Liver (tissue), 9 donors: Measurements from ENCODE around the gene CTXND1. TPM values are rescaled to one million over a fixed set of nuclear protein-coding genes. Genes with fewer than 3 reads are reported as not detected.

Experiments used
- DNase-seq: peaks from one replicate; pipeline ENCODE4 v3.0.0-alpha.2; 2017; ENCODE audit warnings: low spot score
- H3K27ac ChIP-seq, 2 donors: one replicate each; pipeline ENCODE4 v1.7.0; 2013; ENCODE audit warnings: inconsistent platforms in 2 of 2, low read length in 2 of 2, control low read depth in 1 of 2, low read depth in 1 of 2, mild to moderate bottlenecking in 1 of 2
- H3K27me3 ChIP-seq, 4 donors: one replicate each; pipeline versions ENCODE4 v1.6.1 to v1.7.0; 2013; ENCODE audit warnings: low read length in 3 of 4, inconsistent platforms in 1 of 4, mild to moderate bottlenecking in 1 of 4, moderate library complexity in 1 of 4; ENCODE audit not compliant: control insufficient read depth in 4 of 4, insufficient read depth in 4 of 4
- H3K36me3 ChIP-seq, 4 donors: one replicate each; pipeline versions ENCODE4 v1.6.1 to v1.7.0; 2013; ENCODE audit warnings: low read length in 3 of 4, mild to moderate bottlenecking in 3 of 4, low read depth in 1 of 4, moderate library complexity in 1 of 4; ENCODE audit not compliant: control insufficient read depth in 4 of 4, insufficient read depth in 3 of 4
- H3K4me1 ChIP-seq, 4 donors: one replicate each; pipeline versions ENCODE4 v1.6.1 to v1.7.0; 2013; ENCODE audit warnings: low read length in 3 of 4, mild to moderate bottlenecking in 3 of 4, moderate library complexity in 1 of 4; ENCODE audit not compliant: control insufficient read depth in 4 of 4, insufficient read depth in 4 of 4
- H3K4me3 ChIP-seq, 3 donors: one replicate each; pipeline versions ENCODE4 v1.6.1 to v1.7.0; 2013; ENCODE audit warnings: low read length in 3 of 3, control low read depth in 1 of 3, low read depth in 1 of 3, mild to moderate bottlenecking in 1 of 3
- H3K9ac ChIP-seq, 2 donors: one replicate each; pipeline ENCODE4 v1.7.0; 2013; ENCODE audit warnings: low read length in 2 of 2, mild to moderate bottlenecking in 2 of 2, moderate library complexity in 2 of 2, control low read depth in 1 of 2, low read depth in 1 of 2
- H3K9me3 ChIP-seq, 4 donors: one replicate each; pipeline versions ENCODE4 v1.6.1 to v1.7.0; 2013; ENCODE audit warnings: low read length in 3 of 4; ENCODE audit not compliant: control insufficient read depth in 4 of 4
- FOXA1 ChIP-seq: IDR thresholded peaks from 2 replicates; pipeline ENCODE4 v1.6.1; 2016; ENCODE audit warnings: antibody characterized with exemption
- FOXA2 ChIP-seq: IDR thresholded peaks from 2 replicates; pipeline ENCODE4 v1.6.1; 2016; ENCODE audit warnings: antibody characterized with exemption
- GABPA ChIP-seq, 2 donors: IDR thresholded peaks in 1 of 2; conservative IDR thresholded peaks in 1 of 2; 2 replicates each; pipeline ENCODE4 v1.6.1; 2016; ENCODE audit warnings: antibody characterized with exemption in 2 of 2, mild to moderate bottlenecking in 1 of 2, moderate library complexity in 1 of 2
- HNF4A ChIP-seq, 2 donors: conservative IDR thresholded peaks; 2 replicates each; pipeline ENCODE4 v1.6.1; 2016; ENCODE audit warnings: antibody characterized with exemption in 2 of 2, mild to moderate bottlenecking in 2 of 2
- HNF4G ChIP-seq: IDR thresholded peaks from 2 replicates; pipeline ENCODE4 v1.6.1; 2016; ENCODE audit warnings: antibody characterized with exemption
- JUND ChIP-seq, 2 donors: IDR thresholded peaks; 2 replicates each; pipeline ENCODE4 v1.6.1; 2016; ENCODE audit warnings: antibody characterized with exemption in 2 of 2
- NR2F2 ChIP-seq: IDR thresholded peaks from 2 replicates; pipeline ENCODE4 v1.6.1; 2016; ENCODE audit warnings: antibody characterized with exemption
- RAD21 ChIP-seq, 2 donors: IDR thresholded peaks; 2 replicates each; pipeline ENCODE4 v1.6.1; 2016; ENCODE audit warnings: antibody characterized with exemption in 2 of 2, mild to moderate bottlenecking in 2 of 2
- RXRA ChIP-seq, 2 donors: IDR thresholded peaks; 2 replicates each; pipeline ENCODE4 v1.6.1; 2017 to 2018; ENCODE audit warnings: antibody characterized with exemption in 2 of 2, mild to moderate bottlenecking in 1 of 2
- SP1 ChIP-seq: IDR thresholded peaks from 2 replicates; pipeline ENCODE4 v1.6.1; 2018; ENCODE audit warnings: antibody characterized with exemption, mild to moderate bottlenecking
- TAF1 ChIP-seq: conservative IDR thresholded peaks from 2 replicates; pipeline ENCODE4 v1.6.1; 2016; ENCODE audit warnings: antibody characterized with exemption, mild to moderate bottlenecking
- YY1 ChIP-seq: IDR thresholded peaks from 2 replicates; pipeline ENCODE4 v1.6.1; 2016; ENCODE audit warnings: antibody characterized with exemption, mild to moderate bottlenecking
- WGBS: extraction: QIAGEN DNeasy Blood & Tissue Kit; methylation state at CpG from one replicate; pipeline ENCODE4 v1.1.7; 2013; 5-methylcytosine and 5-hydroxymethylcytosine counted together
- polyA plus RNA-seq, 2 donors: library from polyadenylated mRNA; stranded (reverse) in 1 of 2; unstranded in 1 of 2; fragments of 200-250 nt in 1 of 2; fragments of >200 nt in 1 of 2; fragmentation: Nextera tagmentation in 1 of 2; extraction: Ambion mirVana in 1 of 2; gene quantifications; one replicate each; pipeline versions ENCODE4 v1.2.1 to v1.2.3, GENCODE V29; 2013 to 2015
- total RNA-seq, 2 donors: library from RNA; depleted of rRNA; stranded (reverse); fragments of >200 nt; gene quantifications; one replicate each; pipeline ENCODE4 v1.2.3, GENCODE V29; 2014
- TF ChIP-seq, protein P1 (sequence below): IDR thresholded peaks from 2 replicates; pipeline ENCODE4 v1.6.1; 2016; ENCODE audit warnings: antibody characterized with exemption
- TF ChIP-seq, protein P2 (sequence below): IDR thresholded peaks from 2 replicates; pipeline ENCODE4 v1.6.1; 2016; ENCODE audit warnings: antibody characterized with exemption
- TF ChIP-seq, protein P3 (sequence below): IDR thresholded peaks from 2 replicates; pipeline ENCODE4 v1.6.1; 2016; ENCODE audit warnings: antibody characterized with exemption
- TF ChIP-seq, protein P4 (sequence below): IDR thresholded peaks from 2 replicates; pipeline ENCODE4 v1.6.1; 2016; ENCODE audit warnings: antibody characterized with exemption, mild to moderate bottlenecking
- donor health status: healthy.
- donor health status: healthy.
- donor health status: healthy.
- donor health status: healthy.
- donor health status: healthy.

CTXND1 gene
- total and polyA plus RNA-seq, 4 donors = 2.9 to 4.1 (median 3.1) TPM

DNA sequence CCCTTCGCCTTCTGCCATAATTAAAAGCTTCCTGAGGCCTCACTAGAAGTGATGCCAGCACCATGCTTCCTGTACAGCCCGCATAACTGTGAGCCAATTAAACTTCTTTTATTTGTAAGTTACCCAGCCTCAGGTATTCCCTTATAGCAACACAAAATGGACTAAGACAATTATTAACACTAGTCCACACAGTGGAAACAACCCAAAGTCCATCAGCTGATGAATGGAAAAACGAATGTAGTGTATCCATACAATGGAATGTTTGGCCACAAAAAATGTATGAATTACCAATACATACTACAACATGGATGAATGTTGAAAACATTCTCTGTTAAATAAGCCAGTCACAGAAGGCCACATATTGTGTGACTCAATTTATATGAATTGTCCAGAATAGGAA lies 22.5 kb upstream of the CTXND1 start (continued):
- TF ChIP-seq, protein P1, sequence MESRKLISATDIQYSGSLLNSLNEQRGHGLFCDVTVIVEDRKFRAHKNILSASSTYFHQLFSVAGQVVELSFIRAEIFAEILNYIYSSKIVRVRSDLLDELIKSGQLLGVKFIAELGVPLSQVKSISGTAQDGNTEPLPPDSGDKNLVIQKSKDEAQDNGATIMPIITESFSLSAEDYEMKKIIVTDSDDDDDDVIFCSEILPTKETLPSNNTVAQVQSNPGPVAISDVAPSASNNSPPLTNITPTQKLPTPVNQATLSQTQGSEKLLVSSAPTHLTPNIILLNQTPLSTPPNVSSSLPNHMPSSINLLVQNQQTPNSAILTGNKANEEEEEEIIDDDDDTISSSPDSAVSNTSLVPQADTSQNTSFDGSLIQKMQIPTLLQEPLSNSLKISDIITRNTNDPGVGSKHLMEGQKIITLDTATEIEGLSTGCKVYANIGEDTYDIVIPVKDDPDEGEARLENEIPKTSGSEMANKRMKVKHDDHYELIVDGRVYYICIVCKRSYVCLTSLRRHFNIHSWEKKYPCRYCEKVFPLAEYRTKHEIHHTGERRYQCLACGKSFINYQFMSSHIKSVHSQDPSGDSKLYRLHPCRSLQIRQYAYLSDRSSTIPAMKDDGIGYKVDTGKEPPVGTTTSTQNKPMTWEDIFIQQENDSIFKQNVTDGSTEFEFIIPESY = no peak
- TF ChIP-seq HNF4G = no peak
- no peak for TF ChIP-seq FOXA1
- no peak for TF ChIP-seq GABPA (IDR thresholded peaks at IDR 0.05 in 1 of 2, conservative IDR thresholded peaks at IDR 0.05 in 1 of 2)
- no peak for TF ChIP-seq FOXA2
- no peak for TF ChIP-seq YY1
- TF ChIP-seq, protein P2, sequence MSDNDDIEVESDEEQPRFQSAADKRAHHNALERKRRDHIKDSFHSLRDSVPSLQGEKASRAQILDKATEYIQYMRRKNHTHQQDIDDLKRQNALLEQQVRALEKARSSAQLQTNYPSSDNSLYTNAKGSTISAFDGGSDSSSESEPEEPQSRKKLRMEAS = no peak
- no peak for TF ChIP-seq HNF4A (conservative IDR thresholded peaks at IDR 0.05)
- no peak for TF ChIP-seq NR2F2

DNA sequence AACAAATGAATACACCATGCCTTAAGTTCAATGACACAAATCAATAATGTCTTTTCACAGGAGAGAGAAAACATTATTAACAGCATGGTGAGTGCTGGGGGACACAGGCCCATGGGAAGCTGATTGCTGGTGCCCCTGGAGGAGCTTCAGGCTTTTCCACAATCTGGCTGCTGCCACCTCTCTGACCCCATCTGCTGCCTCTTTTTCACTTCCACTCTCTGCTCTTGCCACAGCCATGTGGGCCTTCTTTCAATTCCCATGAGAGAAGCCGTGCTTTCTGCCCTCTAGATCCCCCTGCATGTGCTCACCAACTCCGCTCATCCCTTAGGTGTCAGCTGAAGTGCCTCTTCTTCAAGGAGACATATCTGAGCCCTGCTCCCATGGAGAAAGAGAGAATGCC lies 21.0 kb upstream of the CTXND1 start:
- TF ChIP-seq NR2F2 = no peak
- no peak for TF ChIP-seq FOXA1
- no peak for TF ChIP-seq SP1
- TF ChIP-seq RAD21 (IDR thresholded peaks at IDR 0.05) = no peak
- TF ChIP-seq, protein P3, sequence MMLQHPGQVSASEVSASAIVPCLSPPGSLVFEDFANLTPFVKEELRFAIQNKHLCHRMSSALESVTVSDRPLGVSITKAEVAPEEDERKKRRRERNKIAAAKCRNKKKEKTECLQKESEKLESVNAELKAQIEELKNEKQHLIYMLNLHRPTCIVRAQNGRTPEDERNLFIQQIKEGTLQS = no peak
- no peak for TF ChIP-seq GABPA (IDR thresholded peaks at IDR 0.05 in 1 of 2, conservative IDR thresholded peaks at IDR 0.05 in 1 of 2)
- no peak for TF ChIP-seq RXRA (IDR thresholded peaks at IDR 0.05)
- TF ChIP-seq, protein P4, sequence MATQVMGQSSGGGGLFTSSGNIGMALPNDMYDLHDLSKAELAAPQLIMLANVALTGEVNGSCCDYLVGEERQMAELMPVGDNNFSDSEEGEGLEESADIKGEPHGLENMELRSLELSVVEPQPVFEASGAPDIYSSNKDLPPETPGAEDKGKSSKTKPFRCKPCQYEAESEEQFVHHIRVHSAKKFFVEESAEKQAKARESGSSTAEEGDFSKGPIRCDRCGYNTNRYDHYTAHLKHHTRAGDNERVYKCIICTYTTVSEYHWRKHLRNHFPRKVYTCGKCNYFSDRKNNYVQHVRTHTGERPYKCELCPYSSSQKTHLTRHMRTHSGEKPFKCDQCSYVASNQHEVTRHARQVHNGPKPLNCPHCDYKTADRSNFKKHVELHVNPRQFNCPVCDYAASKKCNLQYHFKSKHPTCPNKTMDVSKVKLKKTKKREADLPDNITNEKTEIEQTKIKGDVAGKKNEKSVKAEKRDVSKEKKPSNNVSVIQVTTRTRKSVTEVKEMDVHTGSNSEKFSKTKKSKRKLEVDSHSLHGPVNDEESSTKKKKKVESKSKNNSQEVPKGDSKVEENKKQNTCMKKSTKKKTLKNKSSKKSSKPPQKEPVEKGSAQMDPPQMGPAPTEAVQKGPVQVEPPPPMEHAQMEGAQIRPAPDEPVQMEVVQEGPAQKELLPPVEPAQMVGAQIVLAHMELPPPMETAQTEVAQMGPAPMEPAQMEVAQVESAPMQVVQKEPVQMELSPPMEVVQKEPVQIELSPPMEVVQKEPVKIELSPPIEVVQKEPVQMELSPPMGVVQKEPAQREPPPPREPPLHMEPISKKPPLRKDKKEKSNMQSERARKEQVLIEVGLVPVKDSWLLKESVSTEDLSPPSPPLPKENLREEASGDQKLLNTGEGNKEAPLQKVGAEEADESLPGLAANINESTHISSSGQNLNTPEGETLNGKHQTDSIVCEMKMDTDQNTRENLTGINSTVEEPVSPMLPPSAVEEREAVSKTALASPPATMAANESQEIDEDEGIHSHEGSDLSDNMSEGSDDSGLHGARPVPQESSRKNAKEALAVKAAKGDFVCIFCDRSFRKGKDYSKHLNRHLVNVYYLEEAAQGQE = no peak
- TF ChIP-seq, protein P1 = no peak
- TF ChIP-seq YY1 = no peak
- no peak for TF ChIP-seq JUND (IDR thresholded peaks at IDR 0.05)
- TF ChIP-seq HNF4G = no peak
- TF ChIP-seq TAF1 = no peak
- Histone ChIP-seq H3K27me3 (no peaks in the 10 kb centered on the region), H3K9me3 (no peaks in the 10 kb centered on the region), H3K27ac (no peak overlapping the region), H3K36me3 (no peaks in the 10 kb centered on the region), H3K9ac (no peak overlapping the region), H3K4me1 (no peaks in the 10 kb centered on the region), H3K4me3 (no peak overlapping the region)
- WGBS = 83% methylated on average over 2 of the region's 2 CpGs
- DNase-seq = no peak
